ENCODE measurements around the gene EYA3. TPM values are rescaled to one million over a fixed set of nuclear protein-coding genes. Genes with fewer than 3 reads are reported as not detected.

EYA3 gene
- total RNA-seq, 4 donors from 2014 or later, result 8.4 to 14.5 (median 9.6) TPM

DNA sequence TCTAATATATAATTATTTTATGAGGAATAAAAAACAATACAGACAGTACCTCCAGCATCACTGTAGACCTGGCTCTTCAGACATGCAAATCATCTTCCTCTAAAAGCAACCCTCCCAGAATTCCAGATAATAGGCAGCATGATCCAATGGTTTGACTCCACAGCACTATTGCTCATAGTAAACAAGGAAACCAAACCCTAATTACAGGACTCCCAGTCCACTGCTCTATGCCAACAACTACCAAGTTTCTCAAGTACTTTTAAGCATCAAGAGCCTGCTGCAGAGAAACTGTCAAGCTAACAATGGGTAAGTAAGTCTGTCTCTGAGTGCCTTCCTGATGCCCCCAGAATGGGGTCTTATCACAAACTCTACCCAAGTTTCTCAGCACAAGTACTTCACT, 57.2 kb downstream of the EYA3 start:
- Histone ChIP-seq H3K27ac (no peak overlapping the region), H3K27me3 (no peaks in the 10 kb centered on the region), H3K4me3 (no peak overlapping the region), H3K9me3 (no peaks in the 10 kb centered on the region), H3K4me1 (peaks cover 0 to 8% (median 0%) of the 10 kb centered on the region in 3 donors), H3K36me3 (peaks cover 0 to 21% of the 10 kb centered on the region in 2 donors)
- ATAC-seq, result no peak
- no peak for TF ChIP-seq POLR2AphosphoS5 (IDR thresholded peaks at IDR 0.05)
- TF ChIP-seq POLR2A (IDR thresholded peaks at IDR 0.05), result no peak
- no peak for TF ChIP-seq EP300 (IDR thresholded peaks at IDR 0.05)
- TF ChIP-seq CTCF (IDR thresholded peaks at IDR 0.05), result no peak

DNA sequence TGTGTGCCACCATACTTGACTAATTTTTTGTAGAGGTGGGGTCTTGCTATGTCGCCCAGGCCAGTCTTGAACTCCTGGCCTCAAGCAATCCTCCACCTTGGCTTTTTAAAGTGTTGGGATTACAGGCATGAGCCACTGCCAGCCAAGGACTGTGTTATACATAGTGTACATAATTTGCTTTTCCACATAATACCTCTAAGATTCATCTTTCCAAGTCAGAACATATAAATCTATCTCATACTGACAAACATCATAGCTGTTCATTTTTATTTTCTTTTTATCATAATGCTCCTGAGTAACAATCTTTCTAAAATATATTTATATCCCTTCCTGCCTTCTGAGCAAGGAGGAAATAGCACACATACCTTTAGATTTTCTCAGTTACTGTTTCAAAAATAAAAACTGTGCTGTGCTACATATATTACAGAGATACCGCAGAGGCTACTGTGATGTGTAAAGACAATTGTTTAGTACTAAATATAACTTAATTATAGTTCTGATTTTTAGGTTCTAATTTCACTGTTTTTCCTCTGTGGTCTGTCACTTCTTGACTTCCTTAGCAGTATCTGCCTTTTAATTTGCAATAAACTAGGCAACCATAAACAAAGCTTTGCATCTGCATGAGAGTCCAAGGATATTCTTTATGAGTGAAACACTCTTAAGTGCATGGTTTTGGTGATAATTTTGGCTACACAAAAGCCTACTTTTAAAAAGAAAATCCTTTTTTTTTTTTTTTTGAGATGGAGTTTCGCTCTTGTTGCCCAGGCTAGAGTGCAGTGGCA, 59.3 kb downstream of the EYA3 start:
- TF ChIP-seq EP300 (IDR thresholded peaks at IDR 0.05), result no peak
- no peak for TF ChIP-seq CTCF (IDR thresholded peaks at IDR 0.05)
- no peak for TF ChIP-seq POLR2A (IDR thresholded peaks at IDR 0.05)
- TF ChIP-seq POLR2AphosphoS5 (IDR thresholded peaks at IDR 0.05), result no peak
- ATAC-seq, result no peak

DNA sequence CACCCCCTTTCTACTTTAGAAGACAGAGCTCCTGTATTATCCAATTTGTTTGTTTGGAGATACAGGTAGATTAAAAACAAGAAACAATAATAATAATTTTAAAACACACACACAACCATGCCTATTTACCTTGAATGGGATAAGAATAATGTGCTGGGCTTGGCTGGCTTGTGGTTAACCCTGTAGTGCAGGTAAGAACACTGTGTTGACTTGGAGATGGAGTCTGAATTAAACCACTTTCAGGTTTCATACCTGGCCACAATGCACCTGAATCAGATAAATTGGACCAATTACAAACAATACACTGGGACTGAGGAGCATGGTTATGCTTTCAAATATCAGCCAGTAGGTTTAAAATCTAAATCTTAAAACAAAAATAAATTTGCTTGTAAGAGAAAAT, 60.8 kb downstream of the EYA3 start:
- no peaks in the 10 kb centered on the region for H3K27me3 ChIP-seq
- peaks cover 0 to 8% (median 0%) of the 10 kb centered on the region in 3 donors for H3K4me1 ChIP-seq
- no peaks in the 10 kb centered on the region for H3K9me3 ChIP-seq
- no peak overlapping the region for H3K27ac ChIP-seq
- H3K4me3 ChIP-seq, result no peak overlapping the region
- peaks cover 0 to 28% of the 10 kb centered on the region in 2 donors for H3K36me3 ChIP-seq
- TF ChIP-seq POLR2AphosphoS5 (IDR thresholded peaks at IDR 0.05) (no peak), EP300 (IDR thresholded peaks at IDR 0.05) (no peak)
- no peak for ATAC-seq

More for the DNA sequence above, 59.3 kb downstream of the EYA3 start:
- Histone ChIP-seq H3K4me3 (no peak overlapping the region), H3K4me1 (peaks cover 0 to 8% (median 0%) of the 10 kb centered on the region in 3 donors), H3K27ac (peak overlapping the region in 2 of 4 donors; percentile 10 to 11), H3K36me3 (peaks cover 0 to 21% of the 10 kb centered on the region in 2 donors), H3K9me3 (no peaks in the 10 kb centered on the region), H3K27me3 (no peaks in the 10 kb centered on the region)
- 63 to 67% methylated on average over 1 to 3 of the region's 3 CpGs for WGBS, 2 donors (ENCODE audit: low coverage in 1 of 2)

DNA sequence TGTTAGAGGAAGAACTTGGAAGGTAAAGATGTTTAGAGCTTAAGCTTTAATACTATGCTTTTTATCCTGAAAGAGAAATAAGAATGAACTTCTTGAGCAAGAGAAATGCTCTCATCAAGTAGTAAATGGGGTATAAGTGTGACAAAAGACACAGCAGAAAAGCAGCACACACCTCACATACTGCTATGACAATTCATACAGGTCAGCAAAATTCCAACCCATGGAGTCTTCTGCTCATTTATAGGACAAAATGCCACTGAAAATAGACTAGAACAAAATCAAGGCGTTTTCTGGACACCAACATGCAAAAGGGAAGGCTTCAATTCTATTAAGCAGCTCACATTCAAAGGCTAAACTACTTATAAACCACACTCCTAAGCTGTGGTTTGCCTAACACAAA, 61.2 kb downstream of the EYA3 start:
- Histone ChIP-seq H3K36me3 (peaks cover 0 to 28% of the 10 kb centered on the region in 2 donors), H3K9me3 (no peaks in the 10 kb centered on the region), H3K27ac (no peak overlapping the region), H3K27me3 (no peaks in the 10 kb centered on the region), H3K4me3 (no peak overlapping the region), H3K4me1 (peaks cover 0 to 8% (median 0%) of the 10 kb centered on the region in 3 donors)
- WGBS, 2 donors (ENCODE audit: low coverage in 1 of 2), result 40 to 93% methylated on average over 1 of the region's 1 CpG
- TF ChIP-seq EP300 (IDR thresholded peaks at IDR 0.05), result no peak
- no peak for TF ChIP-seq POLR2AphosphoS5 (IDR thresholded peaks at IDR 0.05)
- no peak for TF ChIP-seq CTCF (IDR thresholded peaks at IDR 0.05)
- no peak for TF ChIP-seq POLR2A (IDR thresholded peaks at IDR 0.05)
- ATAC-seq, result no peak

DNA sequence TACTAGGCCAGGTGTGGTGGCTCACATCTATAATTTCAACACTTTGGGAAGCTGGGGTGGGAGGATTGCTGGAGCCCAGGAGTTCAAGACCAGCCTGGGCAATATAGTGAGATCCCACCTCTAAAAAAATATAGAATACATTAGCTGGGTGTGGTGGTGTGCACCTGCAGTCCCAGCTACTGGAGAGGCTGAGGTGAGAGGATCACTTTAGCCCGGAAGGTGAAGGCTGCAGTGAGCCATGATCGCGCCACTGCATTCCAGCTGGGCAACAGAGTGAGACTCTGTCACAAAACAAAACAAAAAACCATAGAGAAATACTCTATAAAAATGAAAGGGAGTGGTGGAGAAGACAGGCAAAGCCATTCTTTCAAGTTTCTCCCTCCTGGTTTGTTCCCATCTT, 62.1 kb downstream of the EYA3 start:
- no peak overlapping the region for H3K27ac ChIP-seq
- WGBS, 2 donors (ENCODE audit: low coverage in 1 of 2), result 100% methylated on average over 3 of the region's 3 CpGs; no CpG with 5 or more reads in 1 of the 2 donors
- no peak overlapping the region for H3K4me3 ChIP-seq
- TF ChIP-seq POLR2AphosphoS5 (IDR thresholded peaks at IDR 0.05) (no peak), CTCF (IDR thresholded peaks at IDR 0.05) (no peak), POLR2A (IDR thresholded peaks at IDR 0.05) (no peak)
- no peaks in the 10 kb centered on the region for H3K9me3 ChIP-seq
- H3K27me3 ChIP-seq, result no peaks in the 10 kb centered on the region
- peaks cover 0 to 30% of the 10 kb centered on the region in 2 donors for H3K36me3 ChIP-seq
- peaks cover 0 to 8% (median 0%) of the 10 kb centered on the region in 3 donors for H3K4me1 ChIP-seq
- no peak for ATAC-seq

Data from gastroesophageal sphincter (tissue), 4 donors.